Sigmoid colon (tissue), 4 donors: ENCODE measurements around the gene CRTC2.

ENCODE experiments used
- EP300 ChIP-seq, 4 donors: sonication (generic); formaldehyde crosslinking; IDR thresholded peaks; one replicate each; pipeline ENCODE4 v1.6.1; 2017; ENCODE audit warnings: antibody characterized with exemption in 4 of 4
- TF ChIP-seq, protein P1 (sequence below), 4 experiments: fragments of 450-650 bp in 3 of 4; fragments of 200-600 bp in 1 of 4; IDR thresholded peaks; one replicate each; pipeline ENCODE4 v1.5.1; 2016 to 2019; ENCODE audit warnings: antibody characterized with exemption in 4 of 4, mild to moderate bottlenecking in 3 of 4, moderate library complexity in 2 of 4

- TF ChIP-seq EP300 (IDR thresholded peaks at IDR 0.05), result no peak
- TF ChIP-seq, protein P1, sequence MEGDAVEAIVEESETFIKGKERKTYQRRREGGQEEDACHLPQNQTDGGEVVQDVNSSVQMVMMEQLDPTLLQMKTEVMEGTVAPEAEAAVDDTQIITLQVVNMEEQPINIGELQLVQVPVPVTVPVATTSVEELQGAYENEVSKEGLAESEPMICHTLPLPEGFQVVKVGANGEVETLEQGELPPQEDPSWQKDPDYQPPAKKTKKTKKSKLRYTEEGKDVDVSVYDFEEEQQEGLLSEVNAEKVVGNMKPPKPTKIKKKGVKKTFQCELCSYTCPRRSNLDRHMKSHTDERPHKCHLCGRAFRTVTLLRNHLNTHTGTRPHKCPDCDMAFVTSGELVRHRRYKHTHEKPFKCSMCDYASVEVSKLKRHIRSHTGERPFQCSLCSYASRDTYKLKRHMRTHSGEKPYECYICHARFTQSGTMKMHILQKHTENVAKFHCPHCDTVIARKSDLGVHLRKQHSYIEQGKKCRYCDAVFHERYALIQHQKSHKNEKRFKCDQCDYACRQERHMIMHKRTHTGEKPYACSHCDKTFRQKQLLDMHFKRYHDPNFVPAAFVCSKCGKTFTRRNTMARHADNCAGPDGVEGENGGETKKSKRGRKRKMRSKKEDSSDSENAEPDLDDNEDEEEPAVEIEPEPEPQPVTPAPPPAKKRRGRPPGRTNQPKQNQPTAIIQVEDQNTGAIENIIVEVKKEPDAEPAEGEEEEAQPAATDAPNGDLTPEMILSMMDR (IDR thresholded peaks at IDR 0.05), result no peak
Measured at GRCh38 chr1:153991151-153991630, 32.8 kb upstream of the CRTC2 start.
